Stomach (tissue), 4 donors: ENCODE results near the gene HDAC9.

Source experiments
- CTCF ChIP-seq, 7 experiments: fragments of 450-650 bp in 4 of 7; fragments of 200-600 bp in 3 of 7; sonication (generic) in 3 of 7; IDR thresholded peaks; one replicate each; pipeline ENCODE4 v1.5.1; 2016 to 2019; ENCODE audit warnings: antibody characterized with exemption in 7 of 7, control low read depth in 2 of 7, mild to moderate bottlenecking in 1 of 7
- EP300 ChIP-seq: sonication (generic); formaldehyde crosslinking; IDR thresholded peaks from one replicate; pipeline ENCODE4 v1.6.1; 2017; ENCODE audit warnings: antibody characterized with exemption
- POLR2A ChIP-seq, 4 donors: fragments of 450-650 bp; IDR thresholded peaks; one replicate each; pipeline ENCODE4 v1.6.1; 2016; ENCODE audit warnings: antibody characterized with exemption in 4 of 4, control low read depth in 2 of 4, mild to moderate bottlenecking in 1 of 4, moderate library complexity in 1 of 4
- POLR2AphosphoS5 ChIP-seq, 3 donors: sonication (generic); formaldehyde crosslinking; IDR thresholded peaks; one replicate each; pipeline ENCODE4 v1.6.1; 2016; ENCODE audit warnings: antibody characterized with exemption in 3 of 3

GRCh38 chr7:18489624-18490023 lies 5.9 kb upstream of the HDAC9 start:
- no peak for TF ChIP-seq CTCF (IDR thresholded peaks at IDR 0.05)
- TF ChIP-seq POLR2A (IDR thresholded peaks at IDR 0.05): no peak
- no peak for TF ChIP-seq EP300
- TF ChIP-seq POLR2AphosphoS5 (IDR thresholded peaks at IDR 0.05): no peak
